Liver (tissue), 9 donors: ENCODE data around the gene FBRS. TPM values are rescaled to one million over a fixed set of nuclear protein-coding genes. Genes with fewer than 3 reads are reported as not detected.

ENCODE experiments used
- DNase-seq: peaks from one replicate; pipeline ENCODE4 v3.0.0-alpha.2; 2017; ENCODE audit warnings: low spot score
- H3K27ac ChIP-seq, 2 donors: one replicate each; pipeline ENCODE4 v1.7.0; 2013; ENCODE audit warnings: inconsistent platforms in 2 of 2, low read length in 2 of 2, control low read depth in 1 of 2, low read depth in 1 of 2, mild to moderate bottlenecking in 1 of 2
- H3K27me3 ChIP-seq, 4 donors: one replicate each; pipeline versions ENCODE4 v1.6.1 to v1.7.0; 2013; ENCODE audit warnings: low read length in 3 of 4, inconsistent platforms in 1 of 4, mild to moderate bottlenecking in 1 of 4, moderate library complexity in 1 of 4; ENCODE audit not compliant: control insufficient read depth in 4 of 4, insufficient read depth in 4 of 4
- H3K36me3 ChIP-seq, 4 donors: one replicate each; pipeline versions ENCODE4 v1.6.1 to v1.7.0; 2013; ENCODE audit warnings: low read length in 3 of 4, mild to moderate bottlenecking in 3 of 4, low read depth in 1 of 4, moderate library complexity in 1 of 4; ENCODE audit not compliant: control insufficient read depth in 4 of 4, insufficient read depth in 3 of 4
- H3K4me1 ChIP-seq, 4 donors: one replicate each; pipeline versions ENCODE4 v1.6.1 to v1.7.0; 2013; ENCODE audit warnings: low read length in 3 of 4, mild to moderate bottlenecking in 3 of 4, moderate library complexity in 1 of 4; ENCODE audit not compliant: control insufficient read depth in 4 of 4, insufficient read depth in 4 of 4
- H3K4me3 ChIP-seq, 3 donors: one replicate each; pipeline versions ENCODE4 v1.6.1 to v1.7.0; 2013; ENCODE audit warnings: low read length in 3 of 3, control low read depth in 1 of 3, low read depth in 1 of 3, mild to moderate bottlenecking in 1 of 3
- H3K9ac ChIP-seq, 2 donors: one replicate each; pipeline ENCODE4 v1.7.0; 2013; ENCODE audit warnings: low read length in 2 of 2, mild to moderate bottlenecking in 2 of 2, moderate library complexity in 2 of 2, control low read depth in 1 of 2, low read depth in 1 of 2
- H3K9me3 ChIP-seq, 4 donors: one replicate each; pipeline versions ENCODE4 v1.6.1 to v1.7.0; 2013; ENCODE audit warnings: low read length in 3 of 4; ENCODE audit not compliant: control insufficient read depth in 4 of 4
- ATF3 ChIP-seq: IDR thresholded peaks from 2 replicates; pipeline ENCODE4 v1.6.1; 2016; ENCODE audit warnings: antibody characterized with exemption
- CTCF ChIP-seq: fragments of 150-350 bp; IDR thresholded peaks from 2 replicates; pipeline ENCODE4 v1.5.1; 2017; ENCODE audit warnings: improper control_type of control experiment, low read depth, low read length; ENCODE audit not compliant: missing input control
- FOXA1 ChIP-seq: IDR thresholded peaks from 2 replicates; pipeline ENCODE4 v1.6.1; 2016; ENCODE audit warnings: antibody characterized with exemption
- HNF4A ChIP-seq, 2 donors: conservative IDR thresholded peaks; 2 replicates each; pipeline ENCODE4 v1.6.1; 2016; ENCODE audit warnings: antibody characterized with exemption in 2 of 2, mild to moderate bottlenecking in 2 of 2
- HNF4G ChIP-seq: IDR thresholded peaks from 2 replicates; pipeline ENCODE4 v1.6.1; 2016; ENCODE audit warnings: antibody characterized with exemption
- JUND ChIP-seq, 2 donors: IDR thresholded peaks; 2 replicates each; pipeline ENCODE4 v1.6.1; 2016; ENCODE audit warnings: antibody characterized with exemption in 2 of 2
- RAD21 ChIP-seq, 2 donors: IDR thresholded peaks; 2 replicates each; pipeline ENCODE4 v1.6.1; 2016; ENCODE audit warnings: antibody characterized with exemption in 2 of 2, mild to moderate bottlenecking in 2 of 2
- REST ChIP-seq: IDR thresholded peaks from 2 replicates; pipeline ENCODE4 v1.6.1; 2016; ENCODE audit warnings: antibody characterized with exemption, mild to moderate bottlenecking
- ZBTB33 ChIP-seq: IDR thresholded peaks from 2 replicates; pipeline ENCODE4 v1.6.1; 2016; ENCODE audit warnings: antibody characterized with exemption
- WGBS: extraction: QIAGEN DNeasy Blood & Tissue Kit; methylation state at CpG from one replicate; pipeline ENCODE4 v1.1.7; 2013; 5-methylcytosine and 5-hydroxymethylcytosine counted together
- polyA plus RNA-seq, 2 donors: library from polyadenylated mRNA; stranded (reverse) in 1 of 2; unstranded in 1 of 2; fragments of 200-250 nt in 1 of 2; fragments of >200 nt in 1 of 2; fragmentation: Nextera tagmentation in 1 of 2; extraction: Ambion mirVana in 1 of 2; gene quantifications; one replicate each; pipeline versions ENCODE4 v1.2.1 to v1.2.3, GENCODE V29; 2013 to 2015
- total RNA-seq, 2 donors: library from RNA; depleted of rRNA; stranded (reverse); fragments of >200 nt; gene quantifications; one replicate each; pipeline ENCODE4 v1.2.3, GENCODE V29; 2014
- donor health status: healthy.
- donor health status: healthy.
- donor health status: healthy.
- donor health status: healthy.
- donor health status: healthy.

The FBRS gene
- total and polyA plus RNA-seq, 4 donors: 4.1 to 15.5 (median 11.2) TPM

- Histone ChIP-seq H3K27me3 (no peaks in the 10 kb centered on the region), H3K4me1 (peaks cover 0 to 21% (median 9%) of the 10 kb centered on the region in 4 donors), H3K27ac (peak overlapping the region; percentile 87 to 97), H3K36me3 (peaks cover 4 to 27% (median 18%) of the 10 kb centered on the region in 4 donors), H3K9ac (peak overlapping the region; percentile 83 to 84), H3K4me3 (peak overlapping the region; percentile 81 to 97 (median 84)), H3K9me3 (no peaks in the 10 kb centered on the region)
- DNase-seq: peak; percentile 73
- TF ChIP-seq HNF4A (conservative IDR thresholded peaks at IDR 0.05): no peak
- TF ChIP-seq RAD21 (IDR thresholded peaks at IDR 0.05): peak in 1 of 2 donors; percentile 28
- TF ChIP-seq JUND (IDR thresholded peaks at IDR 0.05): no peak
- TF ChIP-seq CTCF: peak; percentile 50
- WGBS: 1% methylated on average over 71 of the region's 71 CpGs
These were observed 6.9 kb upstream of the FBRS start for GRCh38 chr16:30651124-30652004.

GRCh38 chr16:30652005-30652296 is 6.3 kb upstream of the FBRS start:
- no peak for DNase-seq
- Histone ChIP-seq H3K36me3 (peaks cover 6 to 27% (median 18%) of the 10 kb centered on the region in 4 donors), H3K27me3 (no peaks in the 10 kb centered on the region), H3K4me3 (peak overlapping the region; percentile 33 to 81 (median 62)), H3K9me3 (no peaks in the 10 kb centered on the region), H3K9ac (peak overlapping the region in 1 of 2 donors; percentile 63), H3K27ac (peak overlapping the region; percentile 87 to 97), H3K4me1 (peaks cover 1 to 25% (median 14%) of the 10 kb centered on the region in 4 donors)
- WGBS: 33% methylated on average over 2 of the region's 2 CpGs
- TF ChIP-seq RAD21 (IDR thresholded peaks at IDR 0.05): no peak
- TF ChIP-seq ZBTB33: no peak
- no peak for TF ChIP-seq HNF4G
- TF ChIP-seq REST: no peak

GRCh38 chr16:30652718-30653117 is 5.5 kb upstream of the FBRS start:
- TF ChIP-seq FOXA1: no peak
- TF ChIP-seq ATF3: no peak
- Histone ChIP-seq H3K4me1 (peaks cover 3 to 32% (median 21%) of the 10 kb centered on the region in 4 donors), H3K27ac (no peak overlapping the region), H3K9ac (no peak overlapping the region), H3K4me3 (no peak overlapping the region), H3K9me3 (no peaks in the 10 kb centered on the region), H3K27me3 (no peaks in the 10 kb centered on the region), H3K36me3 (peaks cover 6 to 27% (median 18%) of the 10 kb centered on the region in 4 donors)
- DNase-seq: no peak
- 97% methylated on average over 18 of the region's 18 CpGs for WGBS
